ENCODE data around the gene GRIPAP1. TPM values are rescaled to one million over a fixed set of nuclear protein-coding genes. Genes with fewer than 3 reads are reported as not detected.

GRIPAP1 gene
- total and polyA plus RNA-seq, 2 of the 13 experiments (the other 11 are each of a cell fraction or from before 2014, with no cell fraction given), result 16.1 to 22.6 TPM

GRCh38 chrX:49030283-49030682 lies 28.2 kb upstream of the GRIPAP1 start (continued):
- TF ChIP-seq GATAD1 (CRISPR knock-in tag; IDR thresholded peaks at IDR 0.05) (no peak), PRDM15 (CRISPR knock-in tag; IDR thresholded peaks at IDR 0.05) (no peak), ZNF609 (CRISPR knock-in tag; IDR thresholded peaks at IDR 0.05; ENCODE audit: borderline replicate concordance) (no peak)

GRCh38 chrX:49029876-49030275 lies 27.8 kb upstream of the GRIPAP1 start:
- no CpG with 5 or more reads among the region's 6 CpGs for WGBS (ENCODE audit: low lambda C conversion rate)
- no peak for TF ChIP-seq ARNTL (CRISPR knock-in tag; IDR thresholded peaks at IDR 0.05)
- TF ChIP-seq BORCS8-MEF2B (CRISPR knock-in tag; IDR thresholded peaks at IDR 0.05), result no peak
- no peak for TF ChIP-seq ZNF121 (CRISPR knock-in tag; IDR thresholded peaks at IDR 0.05)
- no peak for TF ChIP-seq ZSCAN30 (CRISPR knock-in tag; IDR thresholded peaks at IDR 0.05)
- no peak for TF ChIP-seq SOX6 (IDR thresholded peaks at IDR 0.05)
- TF ChIP-seq SOX6 (CRISPR knock-in tag; IDR thresholded peaks at IDR 0.05), result no peak
- TF ChIP-seq RXRA (CRISPR knock-in tag; IDR thresholded peaks at IDR 0.05), result no peak
- TF ChIP-seq KMT2B (CRISPR knock-in tag; IDR thresholded peaks at IDR 0.05), result no peak
- TF ChIP-seq RFX1 (IDR thresholded peaks at IDR 0.05), result no peak
- no peak for TF ChIP-seq ZNF615 (CRISPR knock-in tag; IDR thresholded peaks at IDR 0.05; ENCODE audit: borderline replicate concordance)
- TF ChIP-seq HOXA3 (CRISPR knock-in tag; IDR thresholded peaks at IDR 0.05), result no peak
- TF ChIP-seq NRL (CRISPR knock-in tag; IDR thresholded peaks at IDR 0.05; ENCODE audit: borderline replicate concordance), result no peak
- TF ChIP-seq ELF4 (CRISPR knock-in tag; IDR thresholded peaks at IDR 0.05; ENCODE audit: borderline replicate concordance), result no peak
- no peak for TF ChIP-seq IKZF4 (CRISPR knock-in tag; IDR thresholded peaks at IDR 0.05; ENCODE audit: borderline replicate concordance, low read depth, not compliant biosample characterization)
- H2AFZ ChIP-seq (ENCODE audit: low read length), result no peak overlapping the region
- intact Hi-C loops (cut with micrococcal nuclease; ENCODE audit: unreplicated experiment) (no loop called here), in situ Hi-C loops (cut with HindIII; ENCODE audit: extremely low pct_ligation_motif_present, low pct_unique_long_range_greater_than_20kb) (no loop called here)
- ATAC-seq, result no peak
- no peak for DNase-seq (ENCODE audit: low spot score)
- ChIA-PET POLR2A (interaction anchor here (1.3 to 1.7 kb wide), 2 partner anchors 12 to 14 kb away, joined by 3 to 4 read pairs; no protein-coding TSS in a partner anchor), CTCF (ENCODE audit: low intra/inter-chr PET ratio, low total read pairs) (no interaction called here)
- no peaks in the 10 kb centered on the region for H3K9me3 ChIP-seq (ENCODE audit: low read length)
- H3K4me2 ChIP-seq (ENCODE audit: low read depth, low read length), result no peak overlapping the region
- no peaks in the 10 kb centered on the region for H3K4me1 ChIP-seq (ENCODE audit: insufficient read depth, low read length)
- H3K9ac ChIP-seq (ENCODE audit: insufficient read depth, low read depth, low read length), result no peak overlapping the region
- no TSS peak for BruUV-seq (replicated peaks)
- no peaks in the 10 kb centered on the region for H3K27me3 ChIP-seq (ENCODE audit: control insufficient read depth in 1 of 2, insufficient read depth in 2 of 2, low read length in 2 of 2)
- no peaks in the 10 kb centered on the region for H3K79me2 ChIP-seq (ENCODE audit: insufficient read depth, low read length)
- H3K36me3 ChIP-seq (replicated peaks in 1 of 2; ENCODE audit: control insufficient read depth in 1 of 2, insufficient read depth in 2 of 2, low read length in 2 of 2), result peaks cover 9 to 15% of the 10 kb centered on the region in 2 experiments
- no peak for FAIRE-seq
- H4K20me1 ChIP-seq (ENCODE audit: insufficient read depth, low read length), result no peaks in the 10 kb centered on the region
- H3K27ac ChIP-seq (ENCODE audit: extremely low read length, insufficient read depth, low read length), result no peak overlapping the region
- no peak overlapping the region for H3K4me3 ChIP-seq (replicated peaks in 1 of 3; ENCODE audit: insufficient read depth in 1 of 3, low read depth in 2 of 3, low read length in 3 of 3)
